Neutrophil (primary cell): ENCODE measurements around the gene HSF4.

Experiments
- H3K27ac ChIP-seq: fragments of 200-600 bp; sonication (generic); 2 replicates; pipeline ENCODE4 v1.5.1; 2016; ENCODE audit warnings: mild to moderate bottlenecking, moderate library complexity
- H3K27me3 ChIP-seq: fragments of 200-600 bp; sonication (generic); 2 replicates; pipeline ENCODE4 v1.6.0; 2016; ENCODE audit warnings: mild to moderate bottlenecking
- H3K36me3 ChIP-seq: fragments of 200-600 bp; sonication (generic); 2 replicates; pipeline ENCODE4 v1.5.1; 2017
- H3K4me1 ChIP-seq, 2 experiments: fragments of 200-600 bp in 1 of 2; sonication (generic) in 1 of 2; 1 replicate in 1 of 2; 2 replicates in 1 of 2; pipeline versions ENCODE4 v1.5.1 to v1.6.1; 2013 to 2016; ENCODE audit warnings: low read depth in 1 of 2, low read length in 1 of 2, mild to moderate bottlenecking in 1 of 2, moderate library complexity in 1 of 2; ENCODE audit not compliant: control insufficient read depth in 1 of 2, insufficient read depth in 1 of 2
- H3K4me3 ChIP-seq, 2 experiments: fragments of 200-600 bp in 1 of 2; sonication (generic) in 1 of 2; 1 replicate in 1 of 2; 2 replicates in 1 of 2; pipeline ENCODE4 v1.5.1; 2013 to 2016; ENCODE audit warnings: low read depth in 1 of 2, low read length in 1 of 2, mild to moderate bottlenecking in 1 of 2, moderate library complexity in 1 of 2
- H3K9me3 ChIP-seq: fragments of 200-600 bp; sonication (generic); 2 replicates; pipeline ENCODE4 v1.5.1; 2016
- TF ChIP-seq, protein P1 (sequence below): fragments of 200-600 bp; sonication (generic); IDR thresholded peaks from 2 replicates; pipeline ENCODE4 v1.5.1; 2016; ENCODE audit warnings: antibody characterized with exemption

The HSF4 gene

DNA sequence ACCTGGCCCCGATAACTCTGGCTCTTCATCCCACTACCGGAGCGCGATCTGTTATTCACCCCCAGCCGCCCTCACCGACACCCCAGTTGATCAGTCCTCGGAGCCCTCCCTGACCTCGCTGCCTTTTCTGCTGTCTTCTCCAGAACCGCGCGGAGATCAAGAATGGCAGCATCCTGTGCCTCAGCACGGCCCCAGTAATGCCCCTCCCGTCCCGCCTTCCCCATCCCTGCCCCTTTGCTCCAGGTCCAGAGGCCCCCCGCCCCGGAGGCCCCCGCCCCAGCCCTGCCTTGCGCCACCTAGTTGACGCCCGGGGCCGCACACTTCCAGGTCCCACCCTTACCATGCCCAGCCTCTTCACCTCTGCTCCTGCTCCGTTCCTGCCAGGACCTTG is 35.3 kb downstream of the HSF4 start:
- Histone ChIP-seq H3K9me3 (no peaks in the 10 kb centered on the region), H3K27me3 (no peaks in the 10 kb centered on the region), H3K27ac (no peak overlapping the region), H3K4me3 (no peak overlapping the region), H3K4me1 (no peaks in the 10 kb centered on the region), H3K36me3 (peaks cover 97% of the 10 kb centered on the region)
- TF ChIP-seq, protein P1, sequence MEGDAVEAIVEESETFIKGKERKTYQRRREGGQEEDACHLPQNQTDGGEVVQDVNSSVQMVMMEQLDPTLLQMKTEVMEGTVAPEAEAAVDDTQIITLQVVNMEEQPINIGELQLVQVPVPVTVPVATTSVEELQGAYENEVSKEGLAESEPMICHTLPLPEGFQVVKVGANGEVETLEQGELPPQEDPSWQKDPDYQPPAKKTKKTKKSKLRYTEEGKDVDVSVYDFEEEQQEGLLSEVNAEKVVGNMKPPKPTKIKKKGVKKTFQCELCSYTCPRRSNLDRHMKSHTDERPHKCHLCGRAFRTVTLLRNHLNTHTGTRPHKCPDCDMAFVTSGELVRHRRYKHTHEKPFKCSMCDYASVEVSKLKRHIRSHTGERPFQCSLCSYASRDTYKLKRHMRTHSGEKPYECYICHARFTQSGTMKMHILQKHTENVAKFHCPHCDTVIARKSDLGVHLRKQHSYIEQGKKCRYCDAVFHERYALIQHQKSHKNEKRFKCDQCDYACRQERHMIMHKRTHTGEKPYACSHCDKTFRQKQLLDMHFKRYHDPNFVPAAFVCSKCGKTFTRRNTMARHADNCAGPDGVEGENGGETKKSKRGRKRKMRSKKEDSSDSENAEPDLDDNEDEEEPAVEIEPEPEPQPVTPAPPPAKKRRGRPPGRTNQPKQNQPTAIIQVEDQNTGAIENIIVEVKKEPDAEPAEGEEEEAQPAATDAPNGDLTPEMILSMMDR, result no peak

DNA sequence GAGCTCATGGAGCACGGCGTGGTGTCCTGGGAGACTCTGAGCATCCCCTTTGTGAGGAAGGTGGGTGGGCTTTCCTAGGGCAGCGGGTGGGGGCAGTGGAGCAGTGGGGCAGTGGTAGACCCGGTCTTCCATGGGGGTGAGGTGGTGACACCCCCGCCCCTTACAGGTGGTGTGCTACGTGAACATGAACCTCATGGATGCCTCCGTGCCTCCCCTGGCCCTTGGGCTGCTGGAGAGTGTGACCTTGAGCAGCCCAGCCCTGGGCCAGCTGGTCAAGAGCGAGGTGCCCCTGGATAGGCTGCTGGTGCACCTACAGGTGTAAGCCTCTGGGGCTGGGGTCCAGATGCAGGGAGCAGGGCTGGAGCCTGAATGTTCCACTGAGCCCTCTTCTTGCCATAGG is 35.9 kb downstream of the HSF4 start:
- TF ChIP-seq, protein P1, result no peak
- H3K4me1 ChIP-seq, result no peaks in the 10 kb centered on the region
- H3K27me3 ChIP-seq, result no peaks in the 10 kb centered on the region
- no peak overlapping the region for H3K4me3 ChIP-seq
- H3K36me3 ChIP-seq, result peaks cover 92% of the 10 kb centered on the region
- H3K27ac ChIP-seq, result no peak overlapping the region
- no peaks in the 10 kb centered on the region for H3K9me3 ChIP-seq

DNA sequence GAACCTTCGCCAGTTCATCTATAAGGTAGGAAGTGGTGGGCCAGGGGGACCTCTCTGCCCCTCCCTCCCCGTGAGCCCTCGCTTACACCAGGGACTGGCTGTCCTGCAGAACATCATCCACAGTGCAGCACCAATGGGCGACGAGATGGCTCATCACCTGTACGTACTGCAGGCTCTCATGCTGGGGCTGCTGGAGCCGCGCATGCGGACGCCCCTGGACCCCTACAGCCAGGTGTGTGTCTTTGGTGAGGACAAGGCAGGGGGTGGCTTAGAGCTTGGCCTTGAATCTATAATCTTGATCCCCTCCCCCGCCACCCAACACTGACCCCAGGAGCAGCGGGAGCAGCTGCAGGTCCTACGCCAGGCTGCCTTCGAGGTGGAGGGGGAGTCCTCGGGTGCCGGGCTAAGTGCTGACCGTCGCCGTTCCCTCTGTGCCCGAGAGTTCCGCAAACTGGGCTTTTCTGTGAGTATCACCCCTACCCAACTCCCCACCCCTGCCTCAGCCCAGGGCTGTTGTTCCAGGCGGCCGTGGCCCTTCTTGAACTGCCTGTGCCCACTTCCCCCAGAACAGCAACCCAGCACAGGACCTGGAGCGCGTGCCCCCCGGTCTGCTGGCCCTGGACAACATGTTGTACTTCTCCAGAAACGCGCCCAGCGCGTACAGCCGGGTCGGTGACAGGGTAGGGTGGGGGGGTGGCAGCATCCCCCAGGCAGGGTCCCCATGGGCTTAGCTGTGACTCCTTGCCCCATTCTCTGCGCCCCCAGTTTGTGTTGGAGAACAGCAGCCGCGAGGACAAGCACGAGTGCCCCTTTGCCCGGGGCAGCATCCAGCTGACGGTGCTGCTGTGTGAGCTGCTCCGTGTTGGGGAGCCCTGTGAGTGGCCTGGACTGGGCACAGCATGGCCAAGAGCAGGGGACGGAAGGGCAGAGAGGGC is 37.1 kb downstream of the HSF4 start:
- Histone ChIP-seq H3K27ac (no peak overlapping the region), H3K36me3 (peaks cover 92% of the 10 kb centered on the region)

DNA sequence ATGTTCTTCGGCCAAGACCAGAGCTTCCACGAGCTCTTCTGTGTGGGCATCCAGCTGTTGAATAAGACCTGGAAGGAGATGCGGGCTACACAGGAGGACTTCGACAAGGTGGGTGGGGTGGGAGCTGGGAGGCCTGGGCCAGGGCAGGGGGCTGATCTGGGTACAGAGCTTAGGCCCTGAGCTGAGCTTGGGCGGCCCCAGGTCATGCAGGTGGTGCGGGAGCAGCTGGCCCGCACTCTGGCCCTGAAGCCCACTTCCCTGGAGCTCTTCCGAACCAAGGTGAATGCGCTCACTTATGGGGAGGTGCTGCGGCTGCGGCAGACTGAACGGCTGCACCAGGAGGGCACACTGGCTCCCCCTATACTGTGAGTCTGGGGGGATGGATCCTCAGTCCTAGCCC is 37.9 kb downstream of the HSF4 start:
- no peaks in the 10 kb centered on the region for H3K4me1 ChIP-seq
- no peak overlapping the region for H3K27ac ChIP-seq
- no peak overlapping the region for H3K4me3 ChIP-seq
- H3K36me3 ChIP-seq, result peaks cover 92% of the 10 kb centered on the region
- no peaks in the 10 kb centered on the region for H3K27me3 ChIP-seq
- no peaks in the 10 kb centered on the region for H3K9me3 ChIP-seq
- TF ChIP-seq, protein P1, result no peak

More for the DNA sequence above, 37.1 kb downstream of the HSF4 start:
- no peaks in the 10 kb centered on the region for H3K4me1 ChIP-seq
- H3K9me3 ChIP-seq, result no peaks in the 10 kb centered on the region
- H3K4me3 ChIP-seq, result no peak overlapping the region
- TF ChIP-seq, protein P1, result no peak
- no peaks in the 10 kb centered on the region for H3K27me3 ChIP-seq

DNA sequence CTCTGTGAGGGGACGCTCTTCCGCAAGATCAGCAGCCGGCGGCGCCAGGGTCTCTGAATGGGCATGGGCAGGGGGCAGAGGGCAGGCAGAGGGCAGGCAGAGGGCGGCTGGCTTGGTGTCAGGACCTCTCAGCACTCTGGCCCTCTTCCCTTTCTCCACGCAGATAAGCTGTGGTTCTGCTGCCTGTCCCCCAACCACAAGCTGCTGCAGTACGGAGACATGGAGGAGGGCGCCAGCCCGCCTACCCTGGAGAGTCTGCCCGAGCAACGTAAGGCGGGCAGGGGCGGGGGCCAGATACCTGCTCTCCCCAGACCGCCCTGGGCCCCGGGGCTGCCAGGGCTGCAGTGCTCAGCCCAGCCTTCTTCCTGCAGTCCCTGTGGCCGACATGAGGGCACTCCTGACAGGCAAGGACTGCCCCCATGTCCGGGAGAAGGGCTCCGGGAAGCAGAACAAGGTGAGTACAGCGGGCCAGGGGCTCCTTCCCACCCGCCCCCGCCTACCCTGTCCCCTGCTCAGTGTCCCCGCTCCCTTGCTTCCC is 38.5 kb downstream of the HSF4 start:
- TF ChIP-seq, protein P1, result no peak
- Histone ChIP-seq H3K36me3 (peaks cover 90% of the 10 kb centered on the region), H3K9me3 (no peaks in the 10 kb centered on the region)

More for the DNA sequence above, 38.5 kb downstream of the HSF4 start:
- Histone ChIP-seq H3K4me1 (no peaks in the 10 kb centered on the region), H3K27ac (no peak overlapping the region), H3K27me3 (no peaks in the 10 kb centered on the region), H3K4me3 (no peak overlapping the region)
